ENCODE measurements around the gene TDRD12. TPM values are rescaled to one million over a fixed set of nuclear protein-coding genes. Genes with fewer than 3 reads are reported as not detected.

The TDRD12 gene
- total RNA-seq, 4 donors from 2014 or later, result 0.39 to 2.4 (median 0.89) TPM; not detected in 1

DNA sequence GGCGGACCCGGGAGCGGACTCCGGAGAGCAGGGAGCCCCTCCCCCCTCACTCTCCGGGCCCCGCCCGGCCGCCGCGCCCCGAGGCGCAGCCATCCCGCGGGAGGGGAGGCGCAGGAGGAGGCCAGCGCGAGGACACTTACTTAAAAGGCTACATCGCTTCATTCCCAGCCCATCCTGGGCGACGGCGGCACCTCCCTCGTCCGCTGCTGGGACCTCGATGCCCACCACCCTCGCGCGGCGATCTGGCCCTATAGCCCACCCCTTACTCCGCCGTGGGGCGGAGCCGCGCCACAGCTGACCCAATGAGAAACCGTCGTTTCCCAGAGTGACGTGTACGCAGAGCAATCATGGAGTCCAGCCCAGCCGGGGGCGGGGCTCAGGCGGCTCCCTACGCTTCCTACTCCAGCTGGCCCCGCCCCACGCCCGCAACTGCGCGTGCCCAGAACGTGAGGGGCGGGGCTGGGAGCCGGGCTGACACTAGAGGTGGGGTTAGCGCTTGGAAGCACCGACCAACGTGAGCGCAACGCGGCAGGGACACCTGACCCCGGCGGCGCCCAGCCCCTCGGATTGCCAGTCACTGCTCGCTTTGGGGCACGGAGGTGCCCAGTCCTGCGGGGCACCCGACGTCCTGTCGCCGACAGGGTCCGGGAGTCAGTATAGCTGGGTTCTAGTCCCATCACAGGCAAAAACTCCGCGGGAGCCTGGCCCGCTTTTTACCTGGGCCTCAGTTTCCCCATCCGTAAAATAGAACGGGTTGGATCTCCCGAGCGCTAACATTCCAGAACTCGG, 44.4 kb upstream of the TDRD12 start, which contains the start of gene ANKRD27:
Gene ANKRD27 (minus strand): TSS at position 250 of the 789 bp plus-strand sequence. CDS start 16,165 bp downstream, outside the sequence.
- 0 to 1% methylated on average over 10 of the region's 75 CpGs for WGBS, 2 donors
- DNase-seq, result peak; percentile 98 to 99
- Histone ChIP-seq H3K27me3 (no peaks in the 10 kb centered on the region), H3K27ac (peak within 1 kb of the TSS; percentile 40 to 82 (median 63)), H3K4me3 (replicated peaks in 1 of 3) (peak within 1 kb of the TSS; percentile 58 to 99 (median 98)), H3K36me3 (no peaks in the 10 kb centered on the region), H3K4me1 (peaks cover 21 to 24% of the 10 kb centered on the region in 2 donors), H3K9me3 (no peaks in the 10 kb centered on the region)
- peak in 1 of 2 donors; percentile 83 for TF ChIP-seq POLR2A (IDR thresholded peaks at IDR 0.05)
- TF ChIP-seq, protein P1, sequence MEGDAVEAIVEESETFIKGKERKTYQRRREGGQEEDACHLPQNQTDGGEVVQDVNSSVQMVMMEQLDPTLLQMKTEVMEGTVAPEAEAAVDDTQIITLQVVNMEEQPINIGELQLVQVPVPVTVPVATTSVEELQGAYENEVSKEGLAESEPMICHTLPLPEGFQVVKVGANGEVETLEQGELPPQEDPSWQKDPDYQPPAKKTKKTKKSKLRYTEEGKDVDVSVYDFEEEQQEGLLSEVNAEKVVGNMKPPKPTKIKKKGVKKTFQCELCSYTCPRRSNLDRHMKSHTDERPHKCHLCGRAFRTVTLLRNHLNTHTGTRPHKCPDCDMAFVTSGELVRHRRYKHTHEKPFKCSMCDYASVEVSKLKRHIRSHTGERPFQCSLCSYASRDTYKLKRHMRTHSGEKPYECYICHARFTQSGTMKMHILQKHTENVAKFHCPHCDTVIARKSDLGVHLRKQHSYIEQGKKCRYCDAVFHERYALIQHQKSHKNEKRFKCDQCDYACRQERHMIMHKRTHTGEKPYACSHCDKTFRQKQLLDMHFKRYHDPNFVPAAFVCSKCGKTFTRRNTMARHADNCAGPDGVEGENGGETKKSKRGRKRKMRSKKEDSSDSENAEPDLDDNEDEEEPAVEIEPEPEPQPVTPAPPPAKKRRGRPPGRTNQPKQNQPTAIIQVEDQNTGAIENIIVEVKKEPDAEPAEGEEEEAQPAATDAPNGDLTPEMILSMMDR (IDR thresholded peaks at IDR 0.05), result peak in 1 of 6 experiments; percentile 20
- intact Hi-C loops (cut with DNase I), result loop anchor here (10.0 kb wide), 1 partner anchor 90 kb away; the partner anchor contains the start of gene PDCD5

DNA sequence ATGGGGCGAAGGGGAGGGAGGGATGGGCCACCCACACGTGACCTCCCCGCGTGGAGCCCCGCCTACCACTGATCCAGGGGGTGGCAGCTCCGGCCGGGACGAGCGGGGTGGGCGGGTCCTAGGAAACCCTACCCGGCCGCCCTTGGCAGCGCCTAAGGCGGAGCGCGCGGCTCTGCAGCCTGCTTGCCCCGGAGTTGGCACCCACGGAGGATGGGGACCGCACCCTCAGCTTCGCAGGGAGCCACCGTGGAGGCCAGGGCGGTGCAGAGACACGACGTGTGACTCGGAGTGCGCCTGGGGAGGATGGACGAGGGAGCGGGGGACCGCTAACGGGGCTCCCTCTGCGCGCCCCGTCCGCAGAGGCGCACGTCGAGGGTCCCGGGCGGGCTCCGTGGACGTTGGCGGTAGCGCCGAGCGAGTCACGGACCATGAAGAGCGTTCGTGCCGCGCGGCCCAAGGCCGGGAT, 43.8 kb upstream of the TDRD12 start, which contains the start of gene RGS9BP:
Gene RGS9BP (plus strand): TSS at position 129 of the 466 bp plus-strand sequence. CDS start 416 bp downstream, outside the sequence.
- peak; percentile 82 for DNase-seq
- 1 to 9% methylated on average over 10 to 21 of the region's 53 CpGs for WGBS, 2 donors
- peak within 1 kb of the TSS; percentile 40 to 82 (median 63) for H3K27ac ChIP-seq
- no peaks in the 10 kb centered on the region for H3K9me3 ChIP-seq
- H3K36me3 ChIP-seq, result no peaks in the 10 kb centered on the region
- H3K27me3 ChIP-seq, result no peaks in the 10 kb centered on the region
- intact Hi-C loops (cut with DNase I), result loop anchor here (10.0 kb wide), 1 partner anchor 91 kb away; the partner anchor contains the start of gene PDCD5
- no peak for TF ChIP-seq POLR2A (IDR thresholded peaks at IDR 0.05)
- TF ChIP-seq, protein P1 (IDR thresholded peaks at IDR 0.05), result no peak
- peak within 1 kb of the TSS; percentile 58 to 99 (median 98) for H3K4me3 ChIP-seq (replicated peaks in 1 of 3)
- peaks cover 17 to 22% of the 10 kb centered on the region in 2 donors for H3K4me1 ChIP-seq

DNA sequence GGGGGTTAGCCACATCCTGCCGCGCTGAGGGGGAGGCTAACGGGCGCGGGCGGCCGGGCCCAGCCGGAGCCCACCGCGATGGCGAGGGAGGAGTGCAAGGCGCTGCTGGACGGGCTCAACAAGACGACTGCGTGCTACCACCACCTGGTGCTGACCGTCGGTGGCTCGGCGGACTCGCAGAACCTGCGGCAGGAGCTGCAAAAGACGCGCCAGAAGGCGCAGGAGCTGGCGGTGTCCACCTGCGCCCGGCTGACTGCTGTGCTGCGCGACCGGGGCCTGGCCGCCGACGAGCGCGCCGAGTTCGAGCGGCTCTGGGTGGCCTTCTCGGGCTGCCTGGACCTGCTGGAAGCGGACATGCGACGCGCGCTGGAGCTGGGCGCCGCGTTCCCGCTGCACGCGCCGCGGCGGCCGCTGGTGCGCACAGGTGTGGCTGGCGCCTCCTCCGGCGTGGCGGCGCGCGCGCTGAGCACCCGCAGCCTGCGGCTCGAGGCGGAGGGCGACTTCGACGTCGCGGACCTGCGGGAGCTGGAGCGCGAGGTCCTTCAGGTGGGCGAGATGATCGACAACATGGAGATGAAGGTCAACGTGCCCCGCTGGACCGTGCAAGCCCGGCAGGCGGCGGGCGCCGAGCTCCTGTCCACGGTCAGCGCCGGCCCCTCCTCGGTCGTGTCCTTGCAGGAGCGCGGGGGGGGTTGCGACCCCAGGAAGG, 43.2 kb upstream of the TDRD12 start:
- H3K4me1 ChIP-seq, result peaks cover 17 to 22% of the 10 kb centered on the region in 2 donors
- DNase-seq, result peak; percentile 33 to 39
- peak overlapping the region in 1 of 3 donors; percentile 99 for H3K4me3 ChIP-seq (replicated peaks in 1 of 3)
- no peaks in the 10 kb centered on the region for H3K36me3 ChIP-seq
- 2 to 4% methylated on average over 5 to 30 of the region's 93 CpGs for WGBS, 2 donors
- no peak overlapping the region for H3K27ac ChIP-seq
- intact Hi-C loops (cut with DNase I), result loop anchor here (10.0 kb wide), 1 partner anchor 92 kb away; the partner anchor contains the start of gene PDCD5
- H3K27me3 ChIP-seq, result no peaks in the 10 kb centered on the region
- no peaks in the 10 kb centered on the region for H3K9me3 ChIP-seq
- TF ChIP-seq, protein P1 (IDR thresholded peaks at IDR 0.05), result no peak
- TF ChIP-seq POLR2A (IDR thresholded peaks at IDR 0.05), result no peak

DNA sequence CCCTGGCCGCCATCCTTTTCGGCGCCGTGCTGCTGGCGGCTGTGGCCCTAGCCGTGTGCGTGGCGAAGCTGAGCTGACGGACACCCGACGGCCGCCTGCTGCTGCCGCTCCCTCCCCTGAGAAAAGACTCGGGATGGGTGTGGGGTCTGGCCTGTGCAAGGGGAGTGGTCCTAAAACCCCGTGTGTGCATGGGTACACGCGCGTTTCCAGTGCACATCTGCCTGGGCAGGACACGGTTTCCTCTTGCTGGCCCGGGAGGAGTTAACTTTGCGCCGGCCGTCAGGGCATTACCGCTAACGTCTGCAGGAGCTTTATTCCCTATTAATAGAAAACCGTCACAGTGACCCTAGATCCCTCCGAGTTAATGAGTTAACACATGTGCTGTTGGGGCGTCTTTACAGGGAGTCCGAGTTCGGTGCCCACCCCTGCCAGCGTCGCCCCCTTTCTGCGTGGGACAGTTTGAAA, 42.6 kb upstream of the TDRD12 start:
- Histone ChIP-seq H3K4me1 (peaks cover 17 to 22% of the 10 kb centered on the region in 2 donors), H3K27ac (no peak overlapping the region), H3K27me3 (no peaks in the 10 kb centered on the region), H3K4me3 (replicated peaks in 1 of 3) (peak overlapping the region in 1 of 3 donors; percentile 99), H3K9me3 (no peaks in the 10 kb centered on the region), H3K36me3 (no peaks in the 10 kb centered on the region)
- WGBS, 2 donors, result 55 to 57% methylated on average over 8 to 15 of the region's 33 CpGs
- no peak for DNase-seq
- TF ChIP-seq, protein P1 (IDR thresholded peaks at IDR 0.05), result no peak
- TF ChIP-seq POLR2A (IDR thresholded peaks at IDR 0.05), result no peak
- intact Hi-C loops (cut with DNase I), result loop anchor here (10.0 kb wide), 1 partner anchor 92 kb away; the partner anchor contains the start of gene PDCD5

Measured in thyroid gland (tissue), 4 donors.